SU-DHL-6 (cell line): ENCODE results near the gene GTF2H3.

Experiments
- H2AFZ ChIP-seq: fragments of 200-600 bp; sonication (generic); 2 replicates; pipeline ENCODE4 v1.6.1; 2014; ENCODE audit warnings: low read depth, mild to moderate bottlenecking, moderate library complexity, mixed read lengths, antibody characterized with exemption, low read length; ENCODE audit not compliant: severe bottlenecking
- H3F3A ChIP-seq: fragments of 200-600 bp; shearing (Covaris generic); 2 replicates; pipeline ENCODE4 v1.6.0; 2016; ENCODE audit warnings: antibody characterized with exemption, mild to moderate bottlenecking; ENCODE audit not compliant: insufficient read depth
- H3K27ac ChIP-seq: fragments of 200-600 bp; sonication (generic); 2 replicates; pipeline ENCODE4 v1.5.1; 2016; ENCODE audit warnings: low read depth, mild to moderate bottlenecking, low read length, moderate library complexity, mixed read lengths
- H3K27me3 ChIP-seq: fragments of 200-600 bp; sonication (generic), shearing (Covaris generic); 2 replicates; pipeline ENCODE4 v1.6.0; 2014; ENCODE audit warnings: mild to moderate bottlenecking, low read length
- H3K36me3 ChIP-seq: fragments of 200-600 bp; sonication (generic); 2 replicates; pipeline ENCODE4 v1.6.1; 2014; ENCODE audit warnings: mild to moderate bottlenecking, low read length, mixed read lengths
- H3K4me2 ChIP-seq: fragments of 300-600, 200-600 bp; shearing (Covaris generic), sonication (generic); 2 replicates; pipeline ENCODE4 v1.6.0; 2014; ENCODE audit warnings: low read length, low read depth, mild to moderate bottlenecking; ENCODE audit not compliant: poor library complexity, severe bottlenecking
- H3K4me3 ChIP-seq: fragments of 200-600 bp; sonication (generic); 2 replicates; pipeline ENCODE4 v1.5.1; 2014; ENCODE audit warnings: antibody characterized with exemption, low read length, mild to moderate bottlenecking, mixed read lengths; ENCODE audit not compliant: insufficient read depth, poor library complexity, severe bottlenecking
- H3K79me2 ChIP-seq: fragments of 200-600 bp; sonication (generic); 2 replicates; pipeline ENCODE4 v1.6.1; 2014; ENCODE audit warnings: mild to moderate bottlenecking, low read length, moderate library complexity; ENCODE audit not compliant: insufficient read depth
- H3K9ac ChIP-seq: fragments of 200-600 bp; sonication (generic); 2 replicates; pipeline ENCODE4 v1.7.0; 2014; ENCODE audit warnings: mild to moderate bottlenecking, low read length
- H3K9me2 ChIP-seq: fragments of 200-600 bp; sonication (generic); replicated peaks from 2 replicates; pipeline ENCODE4 v1.6.1; 2014; ENCODE audit warnings: low read length; ENCODE audit not compliant: insufficient read depth
- H3K9me3 ChIP-seq: fragments of 200-600 bp; sonication (generic); 2 replicates; pipeline ENCODE4 v1.6.1; 2014; ENCODE audit warnings: low read length, mixed read lengths; ENCODE audit not compliant: insufficient read depth
- H4K20me1 ChIP-seq: fragments of 200-600 bp; sonication (generic); 2 replicates; pipeline ENCODE4 v1.6.1; 2014; ENCODE audit warnings: low read depth, mild to moderate bottlenecking, antibody characterized with exemption, low read length, moderate library complexity, mixed read lengths
- EZH2phosphoT487 ChIP-seq: fragments of 200-600 bp; sonication (generic), shearing (Covaris generic); conservative IDR thresholded peaks from 2 replicates; pipeline ENCODE4 v1.6.1; 2018; ENCODE audit warnings: mild to moderate bottlenecking, antibody characterized with exemption, low read length, moderate library complexity, mixed read lengths
- TF ChIP-seq, protein P1 (sequence below): fragments of 200-600 bp; sonication (generic); IDR thresholded peaks from one replicate; pipeline ENCODE4 v1.5.1; 2017; ENCODE audit warnings: antibody characterized with exemption, mild to moderate bottlenecking, low read length, moderate library complexity; ENCODE audit not compliant: insufficient read depth, poor library complexity, severe bottlenecking

The GTF2H3 gene

GRCh38 chr12:123696207-123696606, 62.6 kb downstream of the GTF2H3 start:
- H3K9me2 ChIP-seq, result no peaks in the 10 kb centered on the region
- H3K4me2 ChIP-seq, result no peak overlapping the region
- no peaks in the 10 kb centered on the region for H3K36me3 ChIP-seq
- H3K4me3 ChIP-seq, result no peak overlapping the region
- H3K27me3 ChIP-seq, result no peaks in the 10 kb centered on the region
- no peak overlapping the region for H2AFZ ChIP-seq
- H3K79me2 ChIP-seq, result no peaks in the 10 kb centered on the region
- no peaks in the 10 kb centered on the region for H3K9me3 ChIP-seq
- no peaks in the 10 kb centered on the region for H4K20me1 ChIP-seq
- H3F3A ChIP-seq, result no peaks in the 10 kb centered on the region
- no peak for TF ChIP-seq EZH2phosphoT487
- TF ChIP-seq, protein P1, sequence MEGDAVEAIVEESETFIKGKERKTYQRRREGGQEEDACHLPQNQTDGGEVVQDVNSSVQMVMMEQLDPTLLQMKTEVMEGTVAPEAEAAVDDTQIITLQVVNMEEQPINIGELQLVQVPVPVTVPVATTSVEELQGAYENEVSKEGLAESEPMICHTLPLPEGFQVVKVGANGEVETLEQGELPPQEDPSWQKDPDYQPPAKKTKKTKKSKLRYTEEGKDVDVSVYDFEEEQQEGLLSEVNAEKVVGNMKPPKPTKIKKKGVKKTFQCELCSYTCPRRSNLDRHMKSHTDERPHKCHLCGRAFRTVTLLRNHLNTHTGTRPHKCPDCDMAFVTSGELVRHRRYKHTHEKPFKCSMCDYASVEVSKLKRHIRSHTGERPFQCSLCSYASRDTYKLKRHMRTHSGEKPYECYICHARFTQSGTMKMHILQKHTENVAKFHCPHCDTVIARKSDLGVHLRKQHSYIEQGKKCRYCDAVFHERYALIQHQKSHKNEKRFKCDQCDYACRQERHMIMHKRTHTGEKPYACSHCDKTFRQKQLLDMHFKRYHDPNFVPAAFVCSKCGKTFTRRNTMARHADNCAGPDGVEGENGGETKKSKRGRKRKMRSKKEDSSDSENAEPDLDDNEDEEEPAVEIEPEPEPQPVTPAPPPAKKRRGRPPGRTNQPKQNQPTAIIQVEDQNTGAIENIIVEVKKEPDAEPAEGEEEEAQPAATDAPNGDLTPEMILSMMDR, result no peak
- H3K9ac ChIP-seq, result no peak overlapping the region
- no peak overlapping the region for H3K27ac ChIP-seq

- H2AFZ ChIP-seq, result no peak overlapping the region
- H4K20me1 ChIP-seq, result no peaks in the 10 kb centered on the region
- H3K27ac ChIP-seq, result no peak overlapping the region
- H3K4me3 ChIP-seq, result no peak overlapping the region
- H3K9ac ChIP-seq, result no peak overlapping the region
- H3K79me2 ChIP-seq, result no peaks in the 10 kb centered on the region
- H3K4me2 ChIP-seq, result no peak overlapping the region
- no peaks in the 10 kb centered on the region for H3K27me3 ChIP-seq
- no peaks in the 10 kb centered on the region for H3K9me3 ChIP-seq
- no peaks in the 10 kb centered on the region for H3K9me2 ChIP-seq
- TF ChIP-seq, protein P1, result no peak
- TF ChIP-seq EZH2phosphoT487, result no peak
- no peaks in the 10 kb centered on the region for H3K36me3 ChIP-seq
- H3F3A ChIP-seq, result no peaks in the 10 kb centered on the region
Measured at GRCh38 chr12:123696646-123697045, 63.0 kb downstream of the GTF2H3 start.

DNA sequence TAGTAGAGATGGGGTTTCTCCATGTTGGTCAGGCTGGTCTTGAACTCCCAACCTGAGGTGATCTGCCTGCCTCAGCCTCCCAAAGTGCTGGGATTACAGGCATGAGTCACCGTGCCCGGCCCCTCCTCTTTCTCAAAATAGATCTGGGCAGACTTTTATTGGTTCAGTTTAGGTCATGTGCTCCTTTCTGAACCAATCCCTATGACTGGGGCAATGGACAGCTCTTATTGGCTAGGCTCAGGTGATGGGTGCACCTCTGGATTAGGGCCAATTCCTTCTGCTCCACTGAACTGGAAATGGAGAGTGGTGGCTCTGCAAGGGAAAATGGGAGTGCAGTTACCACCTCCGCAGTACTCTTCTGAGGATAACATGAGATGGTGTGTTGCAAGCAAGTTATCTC, 72.3 kb downstream of the GTF2H3 start:
- no peaks in the 10 kb centered on the region for H3F3A ChIP-seq
- no peaks in the 10 kb centered on the region for H4K20me1 ChIP-seq
- H3K79me2 ChIP-seq, result no peaks in the 10 kb centered on the region
- H3K4me2 ChIP-seq, result no peak overlapping the region
- no peaks in the 10 kb centered on the region for H3K9me3 ChIP-seq
- H3K9me2 ChIP-seq, result no peaks in the 10 kb centered on the region
- TF ChIP-seq, protein P1, result no peak
- TF ChIP-seq EZH2phosphoT487, result no peak
- H2AFZ ChIP-seq, result no peak overlapping the region
- H3K4me3 ChIP-seq, result no peak overlapping the region
- no peak overlapping the region for H3K9ac ChIP-seq
- no peaks in the 10 kb centered on the region for H3K36me3 ChIP-seq
- H3K27ac ChIP-seq, result no peak overlapping the region
- no peaks in the 10 kb centered on the region for H3K27me3 ChIP-seq
